Lung (tissue), 12 donors: ENCODE results near the gene SGSM2. TPM values are rescaled to one million over a fixed set of nuclear protein-coding genes. Genes with fewer than 3 reads are reported as not detected.

ENCODE experiments used
- ATAC-seq: fragments of 200-7000 bp; cut with Tn5 transposase; one replicate; pipeline ENCODE4 v1.9.1; 2020; ENCODE audit warnings: moderate number of reproducible peaks; ENCODE audit not compliant: insufficient read depth, low FRiP score
- DNase-seq, 3 donors: peaks; one replicate each; pipeline ENCODE4 v3.0.0-alpha.2; 2013 to 2017
- H3K27ac ChIP-seq, 2 donors: one replicate each; pipeline ENCODE4 v1.5.1; 2013; ENCODE audit warnings: mild to moderate bottlenecking in 2 of 2, moderate library complexity in 2 of 2, control low read depth in 1 of 2, inconsistent platforms in 1 of 2, low read depth in 1 of 2, low read length in 1 of 2
- H3K27me3 ChIP-seq, 3 donors: one replicate each; pipeline ENCODE4 v1.5.1; 2013; ENCODE audit warnings: low read length in 2 of 3; ENCODE audit not compliant: control insufficient read depth in 3 of 3, insufficient read depth in 3 of 3
- H3K36me3 ChIP-seq, 4 donors: one replicate each; pipeline ENCODE4 v1.5.1; 2013; ENCODE audit warnings: low read length in 4 of 4, mild to moderate bottlenecking in 1 of 4, moderate library complexity in 1 of 4; ENCODE audit not compliant: control insufficient read depth in 4 of 4, insufficient read depth in 4 of 4
- H3K4me1 ChIP-seq, 5 donors: one replicate each; pipeline ENCODE4 v1.5.1; 2013; ENCODE audit warnings: low read length in 5 of 5, mild to moderate bottlenecking in 2 of 5, moderate library complexity in 1 of 5; ENCODE audit not compliant: control insufficient read depth in 5 of 5, insufficient read depth in 5 of 5
- H3K4me3 ChIP-seq: one replicate; pipeline ENCODE4 v1.5.1; 2013; ENCODE audit warnings: mild to moderate bottlenecking, control low read depth, moderate library complexity
- H3K9ac ChIP-seq, 2 donors: one replicate each; pipeline ENCODE4 v1.5.1; 2013; ENCODE audit warnings: low read length in 2 of 2, control low read depth in 1 of 2; ENCODE audit not compliant: insufficient read depth in 1 of 2
- H3K9me3 ChIP-seq, 4 donors: one replicate each; pipeline ENCODE4 v1.5.1; 2013; ENCODE audit warnings: low read length in 3 of 4, mild to moderate bottlenecking in 1 of 4, moderate library complexity in 1 of 4; ENCODE audit not compliant: control insufficient read depth in 4 of 4, insufficient read depth in 3 of 4
- CTCF ChIP-seq: IDR thresholded peaks from 2 replicates; pipeline ENCODE4 v1.5.1; 2012; ENCODE audit warnings: mild to moderate bottlenecking; ENCODE audit errors: control extremely low read depth, extremely low read depth
- WGBS, 2 donors: extraction: QIAGEN DNeasy Blood & Tissue Kit; methylation state at CpG; one replicate each; pipeline ENCODE4 v1.1.7; 2013; 5-methylcytosine and 5-hydroxymethylcytosine counted together
- polyA plus RNA-seq, 2 donors: library from polyadenylated mRNA; stranded (reverse); fragments of 200-250 nt; gene quantifications; one replicate each; pipeline ENCODE4 v1.2.1, GENCODE V29; 2013
- total RNA-seq, 2 donors: library from RNA; depleted of rRNA in 1 of 2; stranded (reverse); fragments of >200 nt in 1 of 2; gene quantifications; one replicate each; pipeline ENCODE4 v1.2.1, GENCODE V29; 2014 to 2021
- donor health status: control.
- donor health status: control.
- donor health status: Bipolar disorder and iron deficiency.
- donor health status: healthy.
- donor health status: DM: yes; HTN: yes; CAD: no.

Gene SGSM2
- total and polyA plus RNA-seq, 4 donors, result 33.1 to 60.8 (median 52.4) TPM

- H3K27me3 ChIP-seq, result no peaks in the 10 kb centered on the region
- 3 to 4% methylated on average over 12 of the region's 12 CpGs for WGBS, 2 donors
- DNase-seq, result no peak
- peaks cover 3 to 17% (median 7%) of the 10 kb centered on the region in 4 donors for H3K36me3 ChIP-seq
- peak overlapping the region; percentile 77 to 92 for H3K9ac ChIP-seq
- H3K27ac ChIP-seq, result peak overlapping the region; percentile 88 to 91
- peak; percentile 1 for ATAC-seq
- H3K4me1 ChIP-seq, result peaks cover 0 to 12% (median 5%) of the 10 kb centered on the region in 5 donors
- TF ChIP-seq CTCF, result no peak
- no peaks in the 10 kb centered on the region for H3K9me3 ChIP-seq
- peak overlapping the region; percentile 71 for H3K4me3 ChIP-seq
These were observed 34.5 kb upstream of the SGSM2 start for GRCh38 chr17:2302778-2303203.

GRCh38 chr17:2303204-2304188 lies 33.8 kb upstream of the SGSM2 start, which contains the start of the genes SMG6 and SRR:
SMG6 (minus strand) TSS chr17:2303785; CDS start chr17:2303720, 65 bp downstream.
SRR (plus strand) TSS chr17:2303950; CDS start chr17:2315561, 11,611 bp downstream.
- Histone ChIP-seq H3K9me3 (no peaks in the 10 kb centered on the region), H3K4me3 (peak within 1 kb of the TSS; percentile 71), H3K4me1 (peaks cover 0 to 12% (median 5%) of the 10 kb centered on the region in 5 donors), H3K9ac (peak within 1 kb of the TSS; percentile 77 to 92), H3K36me3 (peaks cover 0 to 17% (median 7%) of the 10 kb centered on the region in 4 donors), H3K27me3 (no peaks in the 10 kb centered on the region), H3K27ac (peak within 1 kb of the TSS; percentile 88 to 91)
- peak; percentile 94 for ATAC-seq
- TF ChIP-seq CTCF, result no peak
- 0% methylated on average over 52 to 107 of the region's 108 CpGs for WGBS, 2 donors
- peak; percentile 94 to 95 (median 95) for DNase-seq

- Histone ChIP-seq H3K4me3 (no peak overlapping the region), H3K4me1 (peaks cover 0 to 18% (median 8%) of the 10 kb centered on the region in 5 donors), H3K27me3 (no peaks in the 10 kb centered on the region), H3K9me3 (no peaks in the 10 kb centered on the region), H3K36me3 (peaks cover 0 to 3% (median 0%) of the 10 kb centered on the region in 4 donors), H3K9ac (no peak overlapping the region), H3K27ac (no peak overlapping the region)
- no peak for ATAC-seq
- no peak for TF ChIP-seq CTCF
- 46 to 86% methylated on average over 4 of the region's 4 CpGs for WGBS, 2 donors
- DNase-seq, result no peak
These were observed 32.4 kb upstream of the SGSM2 start for GRCh38 chr17:2304931-2305330.
